Activated naive CD8-positive, alpha-beta T cell (primary cell): ENCODE results near the gene ZNF418.

Experiments used
- H3K27ac Mint-ChIP-seq: one replicate; pipeline ENCODE4 v1.8.0; 2021; ENCODE audit warnings: mixed read lengths
- H3K27me3 Mint-ChIP-seq: one replicate; pipeline ENCODE4 v1.8.0; 2021; ENCODE audit warnings: mixed read lengths
- H3K36me3 Mint-ChIP-seq: one replicate; pipeline ENCODE4 v1.8.0; 2021; ENCODE audit warnings: mixed read lengths
- H3K4me1 Mint-ChIP-seq: one replicate; pipeline ENCODE4 v1.8.0; 2021; ENCODE audit warnings: low read depth, mixed read lengths
- H3K4me3 Mint-ChIP-seq: one replicate; pipeline ENCODE4 v1.8.0; 2021; ENCODE audit warnings: mild to moderate bottlenecking, mixed read lengths
- H3K9me3 Mint-ChIP-seq: one replicate; pipeline ENCODE4 v1.8.0; 2021; ENCODE audit warnings: low read depth, mixed read lengths

The ZNF418 gene

DNA sequence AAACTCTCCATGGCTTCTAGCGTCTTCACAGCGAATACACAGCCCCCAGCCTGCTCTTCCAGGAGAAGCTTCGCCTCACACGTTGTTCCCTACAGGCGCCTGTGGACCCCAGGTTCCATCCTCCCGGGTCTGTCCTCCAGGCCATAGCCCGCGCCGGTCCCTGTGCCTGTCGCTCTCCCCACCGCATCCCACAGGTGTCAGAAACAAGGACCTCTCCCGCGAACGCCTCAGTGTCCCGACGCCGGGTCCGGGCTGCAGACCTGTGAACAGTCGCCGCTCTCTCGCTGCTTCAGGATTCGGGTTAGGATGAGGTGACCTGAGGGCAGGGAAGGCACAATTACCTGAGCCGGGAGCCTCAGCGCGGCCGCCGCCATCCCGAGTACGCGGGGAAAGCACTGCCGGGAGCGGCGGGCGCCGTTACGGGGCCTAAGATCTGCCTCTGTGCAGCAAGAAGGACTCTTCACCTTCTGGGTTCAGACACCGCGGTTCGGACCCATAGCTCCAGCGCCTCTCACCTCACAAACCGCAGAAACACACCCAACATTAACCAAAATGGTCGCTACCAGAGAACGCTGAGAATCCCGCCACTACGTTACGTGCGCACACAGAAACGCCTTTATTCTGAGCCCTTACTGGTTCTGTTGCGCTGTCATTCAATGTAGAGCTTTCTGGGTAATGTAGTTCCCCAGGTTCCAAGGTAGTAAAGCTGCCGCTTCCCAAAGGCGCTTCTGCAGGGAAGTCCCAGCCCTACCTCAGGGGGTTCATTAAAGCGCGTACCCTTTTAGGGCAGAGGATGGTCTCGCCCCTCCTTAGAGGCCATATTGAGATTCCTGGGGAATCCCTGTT is at the start of gene ZNF418:
TSS of gene ZNF418 (minus strand) at position 583 of the 846 bp plus-strand sequence. CDS start 1,580 bp downstream, outside the sequence.
- Mint-ChIP-seq H3K4me3 (peak within 1 kb of the TSS; percentile 81), H3K9me3 (peaks cover 12% of the 10 kb centered on the region), H3K27ac (peak within 1 kb of the TSS; percentile 28), H3K4me1 (peaks cover 3% of the 10 kb centered on the region), H3K27me3 (no peaks in the 10 kb centered on the region), H3K36me3 (peaks cover 48% of the 10 kb centered on the region)

DNA sequence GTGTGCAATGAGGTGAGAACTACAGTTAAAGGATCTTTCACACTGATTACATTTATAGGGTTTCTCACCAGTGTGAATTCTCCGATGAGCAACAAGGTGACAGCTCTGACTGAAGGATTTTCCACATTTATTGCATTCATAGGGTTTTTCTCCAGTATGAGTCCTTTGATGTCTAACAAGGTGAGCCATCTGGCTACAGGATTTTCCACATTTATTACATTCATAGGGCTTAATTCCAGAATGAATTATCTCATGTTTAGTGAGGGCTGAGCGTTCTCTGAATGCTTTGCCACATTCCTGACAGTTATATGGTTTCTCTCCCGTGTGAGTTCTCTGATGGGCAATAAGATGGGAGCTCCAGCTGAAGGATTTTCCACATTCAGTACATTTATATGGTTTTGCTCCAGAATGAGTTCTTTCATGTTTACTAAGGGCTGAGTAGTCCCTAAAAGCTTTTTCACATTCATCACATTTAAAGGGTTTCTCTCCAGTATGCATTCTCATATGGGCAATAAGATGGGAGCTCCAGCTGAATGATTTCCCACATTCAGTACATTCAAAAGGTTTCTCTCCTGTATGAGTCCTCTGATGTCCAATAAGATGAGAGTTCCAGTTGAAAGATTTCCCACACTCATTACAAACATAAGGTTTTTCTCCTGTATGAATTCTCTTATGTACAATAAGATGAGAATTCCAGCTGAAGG is 43.5 kb upstream of the ZNF418 start:
- Mint-ChIP-seq H3K36me3 (peaks cover 75% of the 10 kb centered on the region), H3K4me3 (no peak overlapping the region), H3K27ac (no peak overlapping the region), H3K4me1 (no peaks in the 10 kb centered on the region), H3K27me3 (no peaks in the 10 kb centered on the region), H3K9me3 (peaks cover 42% of the 10 kb centered on the region)

DNA sequence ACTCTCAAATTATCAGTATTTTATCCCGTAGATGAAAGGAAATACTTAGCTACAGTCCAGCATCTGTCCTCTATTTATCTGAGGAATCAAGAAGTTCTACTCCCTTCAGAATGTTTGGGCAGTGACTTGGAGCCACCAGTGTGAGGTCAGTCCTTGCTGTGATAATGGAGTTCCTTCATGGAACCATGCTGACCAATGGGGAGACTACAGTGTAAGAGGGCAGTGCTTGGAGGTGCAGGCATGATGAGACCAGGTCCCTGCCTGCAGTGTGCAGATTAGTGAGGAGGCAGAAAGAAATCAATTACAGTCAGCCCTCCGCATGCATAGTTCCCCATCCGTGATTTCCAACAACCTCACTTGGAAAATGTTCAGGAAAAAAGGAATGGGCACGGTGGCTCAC is 39.2 kb upstream of the ZNF418 start, which contains the start of gene C19orf18:
TSS of gene C19orf18 (minus strand) at position 101 of the 400 bp plus-strand sequence. CDS start 102 bp downstream, outside the sequence.
- peaks cover 49% of the 10 kb centered on the region for H3K36me3 Mint-ChIP-seq
- no peak within 1 kb of the TSS for H3K27ac Mint-ChIP-seq
- no peak within 1 kb of the TSS for H3K4me3 Mint-ChIP-seq
- no peaks in the 10 kb centered on the region for H3K27me3 Mint-ChIP-seq
- no peaks in the 10 kb centered on the region for H3K4me1 Mint-ChIP-seq
- peaks cover 32% of the 10 kb centered on the region for H3K9me3 Mint-ChIP-seq

DNA sequence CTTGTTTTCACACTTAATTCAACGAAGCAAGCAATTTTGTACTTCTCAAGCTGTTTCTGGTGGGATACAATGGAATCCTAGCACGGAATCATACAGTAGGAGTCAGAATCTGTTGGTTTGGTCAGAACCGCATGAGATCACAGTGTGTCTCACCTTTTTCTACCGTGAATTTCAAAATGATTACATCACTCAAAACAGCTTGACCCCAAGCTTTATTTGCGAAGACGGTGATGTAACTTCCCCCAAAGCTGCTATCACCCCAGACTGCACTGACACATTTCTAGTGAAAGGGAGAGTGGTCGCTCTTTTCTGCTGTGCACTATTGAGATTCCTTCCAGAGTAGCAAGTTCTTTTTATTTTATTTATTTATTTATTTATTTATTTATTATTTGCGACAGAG is 29.6 kb upstream of the ZNF418 start:
- no peaks in the 10 kb centered on the region for H3K4me1 Mint-ChIP-seq
- H3K27ac Mint-ChIP-seq, result no peak overlapping the region
- peaks cover 13% of the 10 kb centered on the region for H3K9me3 Mint-ChIP-seq
- peaks cover 23% of the 10 kb centered on the region for H3K36me3 Mint-ChIP-seq
- H3K4me3 Mint-ChIP-seq, result no peak overlapping the region
- no peaks in the 10 kb centered on the region for H3K27me3 Mint-ChIP-seq

DNA sequence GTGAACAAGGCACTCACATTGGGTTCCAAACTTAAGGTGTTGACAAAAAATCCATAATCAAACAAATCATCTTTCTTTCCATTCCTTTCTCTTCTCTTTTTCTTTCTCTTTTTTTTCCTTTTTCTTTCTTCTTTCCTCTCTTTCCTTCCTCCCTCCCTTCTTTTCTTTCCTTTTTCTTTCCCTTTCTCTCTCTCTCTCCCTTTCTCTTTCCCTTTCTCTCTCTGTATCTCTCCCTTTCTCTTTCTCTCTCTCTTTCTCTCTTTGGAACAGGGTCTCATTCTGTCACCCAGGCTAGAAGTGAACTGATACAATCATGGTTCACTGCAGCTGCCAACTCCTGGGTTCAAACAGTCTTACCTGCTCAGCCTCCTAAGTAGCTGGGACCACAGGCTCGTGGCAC is 26.6 kb upstream of the ZNF418 start:
- Mint-ChIP-seq H3K4me3 (no peak overlapping the region), H3K4me1 (no peaks in the 10 kb centered on the region), H3K27me3 (no peaks in the 10 kb centered on the region), H3K9me3 (peaks cover 13% of the 10 kb centered on the region), H3K36me3 (peaks cover 22% of the 10 kb centered on the region), H3K27ac (no peak overlapping the region)

DNA sequence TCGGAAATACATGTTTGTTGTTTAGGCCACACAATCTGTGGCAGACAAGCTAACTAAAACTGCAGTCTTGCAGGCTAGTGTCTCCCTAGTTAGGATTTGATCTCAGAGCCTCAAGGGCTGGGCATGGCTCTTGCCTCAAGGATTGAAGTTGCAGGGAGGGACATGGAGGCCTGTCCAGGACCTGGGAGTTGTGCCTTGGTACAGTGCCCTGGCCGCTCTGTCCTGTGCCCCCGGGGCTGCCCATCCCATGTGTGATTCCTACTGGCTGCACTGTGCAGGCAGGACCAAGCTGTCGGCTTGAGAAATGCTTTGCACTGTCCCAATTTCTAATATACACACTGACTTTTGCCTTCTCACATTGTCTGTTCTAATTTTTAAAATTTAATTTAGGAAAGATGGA is 19.8 kb upstream of the ZNF418 start:
- Mint-ChIP-seq H3K27ac (no peak overlapping the region), H3K27me3 (no peaks in the 10 kb centered on the region), H3K4me3 (no peak overlapping the region), H3K9me3 (peaks cover 21% of the 10 kb centered on the region), H3K36me3 (peaks cover 22% of the 10 kb centered on the region), H3K4me1 (no peaks in the 10 kb centered on the region)

DNA sequence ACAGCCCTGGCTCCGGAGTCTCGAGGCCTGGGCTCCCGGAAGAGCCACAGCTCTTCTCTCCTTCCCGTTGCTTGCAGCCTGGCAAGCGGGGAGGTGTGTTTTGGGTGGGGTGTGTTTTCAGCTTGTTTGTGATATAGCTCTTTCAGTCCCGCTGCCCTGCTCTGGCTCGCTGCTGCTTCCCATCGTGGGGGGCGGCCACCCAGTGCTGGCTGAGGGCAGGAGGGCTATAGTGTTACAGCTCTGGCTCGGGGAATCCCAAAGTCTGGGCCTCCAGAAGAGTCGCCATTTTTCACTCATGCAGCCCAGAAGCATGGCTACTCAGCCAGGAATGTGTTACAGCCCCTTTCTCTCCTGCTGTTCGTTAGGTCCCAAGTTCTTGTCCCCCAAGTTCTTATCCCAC is 14.5 kb upstream of the ZNF418 start:
- Mint-ChIP-seq H3K36me3 (peaks cover 24% of the 10 kb centered on the region), H3K4me3 (no peak overlapping the region), H3K9me3 (peaks cover 19% of the 10 kb centered on the region), H3K27me3 (no peaks in the 10 kb centered on the region), H3K27ac (no peak overlapping the region), H3K4me1 (peaks cover 19% of the 10 kb centered on the region)

DNA sequence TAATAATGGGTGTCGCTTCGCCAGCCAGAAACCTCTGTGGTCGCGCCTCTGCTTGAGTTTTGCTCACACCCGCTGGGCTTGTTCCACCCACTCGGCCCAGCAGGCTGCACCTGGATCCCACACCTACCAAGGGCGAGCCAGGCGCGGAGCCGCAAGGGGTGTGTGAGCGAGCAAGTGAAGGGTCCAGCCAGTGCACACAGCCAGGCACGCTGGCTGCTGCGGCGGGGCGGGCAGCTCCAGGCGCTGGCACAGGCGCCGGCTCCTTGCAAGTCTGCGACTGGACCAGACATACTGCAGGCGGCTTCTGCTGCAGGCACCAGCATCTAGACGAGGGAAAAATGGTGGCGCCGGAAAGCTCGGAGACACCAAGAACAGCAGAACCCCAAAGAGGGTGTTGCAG is 14.1 kb upstream of the ZNF418 start:
- H3K36me3 Mint-ChIP-seq, result peaks cover 24% of the 10 kb centered on the region
- no peak overlapping the region for H3K27ac Mint-ChIP-seq
- H3K4me3 Mint-ChIP-seq, result no peak overlapping the region
- no peaks in the 10 kb centered on the region for H3K27me3 Mint-ChIP-seq
- peaks cover 19% of the 10 kb centered on the region for H3K4me1 Mint-ChIP-seq
- peaks cover 16% of the 10 kb centered on the region for H3K9me3 Mint-ChIP-seq

DNA sequence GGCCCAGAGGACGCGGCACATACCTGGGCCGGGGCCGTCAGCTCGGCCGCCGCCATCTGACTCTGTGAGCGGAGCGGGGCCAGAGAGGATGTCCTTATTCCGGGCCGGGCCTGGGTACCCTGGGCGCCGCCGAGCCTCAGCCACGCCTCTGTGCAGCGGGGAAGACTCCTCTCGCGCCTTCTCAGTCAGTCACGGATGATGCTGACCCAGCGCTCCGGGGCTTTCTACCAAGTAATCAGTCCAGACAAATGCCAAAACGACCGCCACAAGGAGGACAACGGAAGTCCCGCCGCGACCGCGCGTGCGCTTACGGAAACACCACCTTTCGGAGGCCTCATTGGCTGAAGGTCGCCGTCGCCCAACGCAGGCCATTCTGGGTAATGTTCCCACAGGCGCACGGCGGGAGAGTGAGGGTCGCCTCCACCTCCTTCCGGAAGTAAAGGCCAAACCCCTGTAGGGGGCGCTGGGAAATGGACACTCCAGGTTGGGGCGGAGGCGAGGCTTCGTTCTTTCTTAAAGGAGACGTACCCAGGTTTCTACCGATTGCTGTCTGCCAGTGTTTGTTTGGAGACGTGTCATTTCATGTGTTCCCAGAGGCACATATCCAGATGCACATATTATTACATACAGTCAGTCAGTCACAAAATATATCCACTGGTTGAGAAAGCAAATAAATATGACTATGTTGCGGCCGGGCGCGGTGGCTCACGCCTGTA is 12.4 kb upstream of the ZNF418 start, which contains the start of gene ZNF256:
TSS of gene ZNF256 (minus strand) at position 288 of the 716 bp plus-strand sequence. CDS start at position 56, 232 bp downstream.
- H3K36me3 Mint-ChIP-seq, result peaks cover 41% of the 10 kb centered on the region

DNA sequence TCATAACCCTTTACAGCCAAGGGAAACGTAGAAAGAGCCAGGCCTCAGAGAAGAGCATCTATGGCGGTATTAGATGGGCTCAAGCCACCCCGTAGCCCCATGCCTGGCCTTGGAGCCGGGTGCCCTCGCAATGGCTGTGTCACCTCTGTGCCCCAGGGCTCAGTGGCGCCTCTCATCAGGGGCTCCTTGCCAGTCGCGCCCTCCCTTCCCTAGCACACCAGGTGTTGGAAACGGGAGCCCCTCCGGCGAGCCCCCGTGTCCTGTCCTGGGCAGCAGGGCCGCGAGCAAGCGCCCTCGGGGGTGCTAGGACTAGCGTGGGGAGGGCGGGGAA is 11.9 kb upstream of the ZNF418 start:
- peak overlapping the region; percentile 77 for H3K27ac Mint-ChIP-seq
- H3K27me3 Mint-ChIP-seq, result no peaks in the 10 kb centered on the region
- H3K9me3 Mint-ChIP-seq, result peaks cover 34% of the 10 kb centered on the region
- peak overlapping the region; percentile 93 for H3K4me3 Mint-ChIP-seq
- peaks cover 46% of the 10 kb centered on the region for H3K36me3 Mint-ChIP-seq
- peaks cover 19% of the 10 kb centered on the region for H3K4me1 Mint-ChIP-seq

More for the DNA sequence above, 12.4 kb upstream of the ZNF418 start, which contains the start of gene ZNF256:
- Mint-ChIP-seq H3K9me3 (peaks cover 29% of the 10 kb centered on the region), H3K27me3 (no peaks in the 10 kb centered on the region), H3K27ac (peak within 1 kb of the TSS; percentile 84), H3K4me1 (peaks cover 19% of the 10 kb centered on the region), H3K4me3 (peak within 1 kb of the TSS; percentile 93)

DNA sequence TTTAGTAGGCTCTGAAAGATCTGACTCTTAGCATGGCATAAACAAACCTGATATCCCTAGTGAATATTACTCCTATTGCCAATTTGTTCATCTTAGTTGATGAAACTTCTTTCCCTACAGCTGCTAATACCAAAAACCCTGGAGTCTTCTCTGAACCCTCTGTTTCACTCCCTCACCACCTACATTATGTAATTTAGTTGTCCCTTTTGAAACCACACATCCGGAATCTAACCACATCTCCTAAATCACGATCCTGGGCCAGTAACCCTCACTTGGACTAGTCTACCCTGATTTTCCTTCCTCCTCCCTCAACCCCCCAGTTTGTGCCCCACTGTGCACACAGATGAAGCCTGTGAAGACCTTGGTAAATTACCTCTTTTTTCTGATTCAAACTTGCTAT is 11.1 kb upstream of the ZNF418 start:
- H3K4me1 Mint-ChIP-seq, result peaks cover 19% of the 10 kb centered on the region
- peak overlapping the region; percentile 77 for H3K27ac Mint-ChIP-seq
- H3K36me3 Mint-ChIP-seq, result peaks cover 51% of the 10 kb centered on the region
- peak overlapping the region; percentile 93 for H3K4me3 Mint-ChIP-seq
- H3K27me3 Mint-ChIP-seq, result no peaks in the 10 kb centered on the region
- H3K9me3 Mint-ChIP-seq, result peaks cover 42% of the 10 kb centered on the region

DNA sequence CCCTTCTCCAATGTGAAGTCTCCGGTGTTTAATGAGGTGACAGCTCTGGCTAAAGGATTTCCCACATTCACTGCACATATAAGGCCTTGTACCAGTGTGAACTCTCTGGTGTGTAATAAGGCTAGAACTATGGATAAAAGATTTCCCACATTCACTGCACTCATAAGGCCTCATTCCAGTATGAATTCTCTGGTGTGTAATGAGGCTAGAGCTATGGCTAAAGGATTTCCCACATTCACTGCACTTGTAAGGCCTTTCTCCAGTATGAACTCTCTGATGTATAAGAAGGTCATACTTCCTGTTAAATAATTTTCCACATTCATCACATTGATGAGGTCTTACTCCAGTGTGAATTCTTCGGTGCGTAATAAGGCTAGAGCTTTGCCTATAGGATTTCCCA is 6.4 kb upstream of the ZNF418 start:
- H3K4me1 Mint-ChIP-seq, result peaks cover 11% of the 10 kb centered on the region
- H3K4me3 Mint-ChIP-seq, result no peak overlapping the region
- H3K27ac Mint-ChIP-seq, result no peak overlapping the region
- peaks cover 76% of the 10 kb centered on the region for H3K36me3 Mint-ChIP-seq
- peaks cover 46% of the 10 kb centered on the region for H3K9me3 Mint-ChIP-seq
- no peaks in the 10 kb centered on the region for H3K27me3 Mint-ChIP-seq

DNA sequence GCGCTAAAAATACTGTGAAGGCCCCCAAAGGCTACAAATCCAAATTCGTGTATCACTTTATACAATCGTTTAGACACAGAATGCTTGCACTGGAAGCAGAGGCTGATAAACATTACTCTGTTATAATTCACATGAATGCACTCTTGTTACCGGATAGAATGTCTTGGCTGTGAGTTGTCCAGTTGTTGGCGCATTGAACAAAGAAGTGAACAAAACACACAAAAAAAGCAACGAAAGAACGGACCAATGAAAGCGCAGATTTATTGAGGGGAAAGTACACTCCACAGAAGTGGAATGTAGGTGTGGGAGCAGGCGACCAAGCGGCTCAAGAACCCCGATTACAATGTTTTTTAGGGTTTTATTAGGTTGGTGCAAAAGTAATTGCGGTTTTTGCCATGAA is 529 bp upstream of the ZNF418 start:
- H3K27ac Mint-ChIP-seq, result no peak overlapping the region
- peaks cover 12% of the 10 kb centered on the region for H3K9me3 Mint-ChIP-seq
- no peak overlapping the region for H3K4me3 Mint-ChIP-seq
- H3K27me3 Mint-ChIP-seq, result no peaks in the 10 kb centered on the region
- H3K4me1 Mint-ChIP-seq, result peaks cover 3% of the 10 kb centered on the region
- peaks cover 47% of the 10 kb centered on the region for H3K36me3 Mint-ChIP-seq

DNA sequence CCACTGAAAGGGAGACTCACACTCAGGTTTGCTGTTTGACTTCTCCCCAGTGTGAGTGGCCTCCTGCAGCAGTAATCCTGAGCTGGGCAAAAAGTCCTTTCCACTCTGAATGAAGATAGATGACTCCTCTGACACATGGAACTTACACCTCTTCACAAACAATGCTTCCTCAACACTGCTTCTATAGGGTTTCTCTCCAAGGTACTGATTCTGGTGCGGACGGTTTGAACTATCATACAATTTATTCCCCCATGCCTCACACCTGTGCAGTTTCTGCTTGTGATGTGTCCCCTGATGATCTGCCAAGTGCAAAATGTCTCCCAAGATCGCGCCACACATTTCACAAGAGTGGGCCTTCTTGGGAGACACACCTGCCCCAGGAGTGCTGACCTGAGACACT is 7.6 kb downstream of the ZNF418 start:
- no peak overlapping the region for H3K27ac Mint-ChIP-seq
- peaks cover 26% of the 10 kb centered on the region for H3K9me3 Mint-ChIP-seq
- no peaks in the 10 kb centered on the region for H3K4me1 Mint-ChIP-seq
- no peak overlapping the region for H3K4me3 Mint-ChIP-seq
- peaks cover 41% of the 10 kb centered on the region for H3K36me3 Mint-ChIP-seq
- H3K27me3 Mint-ChIP-seq, result no peaks in the 10 kb centered on the region
